ENCODE data around the gene GTF2IRD2. TPM values are rescaled to one million over a fixed set of nuclear protein-coding genes. Genes with fewer than 3 reads are reported as not detected.
"Not testable (repeated sequence)": the region's sequence is repeated elsewhere in the genome, so short reads cannot be mapped to it uniquely, and the experiment has no call there.

Gene GTF2IRD2
- total RNA-seq, 1 donor from 2014 or later = 5.3 TPM

GRCh38 chr7:74829959-74830358, 21.4 kb downstream of the GTF2IRD2 start:
- not testable (repeated sequence) for H3K4me3 ChIP-seq (ENCODE audit: insufficient read depth, low read depth, low read length); H3K27ac ChIP-seq (ENCODE audit: low read depth, low read length); H3K79me2 ChIP-seq (ENCODE audit: insufficient read depth, low read length); H3K9me3 Mint-ChIP-seq (ENCODE audit: unreplicated experiment); H3K4me1 ChIP-seq (ENCODE audit: insufficient read depth, low read length); DNase-seq (ENCODE audit: low read depth); H2AFZ ChIP-seq (ENCODE audit: low read depth, low read length); H3K36me3 ChIP-seq (ENCODE audit: insufficient read depth, low read length); H3K4me2 ChIP-seq (ENCODE audit: low read length); FAIRE-seq; H3K9ac ChIP-seq (ENCODE audit: low read length); H3K4me1 Mint-ChIP-seq (ENCODE audit: low read depth, unreplicated experiment); H3K4me3 Mint-ChIP-seq (ENCODE audit: unreplicated experiment); H3K27me3 Mint-ChIP-seq (ENCODE audit: low read depth, unreplicated experiment); H4K20me1 ChIP-seq (ENCODE audit: insufficient read depth, low read length); H3K27me3 ChIP-seq (ENCODE audit: insufficient read depth, low read length); H3K9me3 ChIP-seq (ENCODE audit: insufficient read depth, low read depth, low read length); H3K27ac Mint-ChIP-seq (ENCODE audit: unreplicated experiment); H3K36me3 Mint-ChIP-seq (ENCODE audit: low read depth, unreplicated experiment)

- not testable (repeated sequence) for H3K9me3 Mint-ChIP-seq (ENCODE audit: unreplicated experiment)
Observed at GRCh38 chr7:74821259-74821658, 30.1 kb downstream of the GTF2IRD2 start.

GRCh38 chr7:74820146-74820805, 31.1 kb downstream of the GTF2IRD2 start:
- not testable (repeated sequence) for H3K9me3 ChIP-seq (ENCODE audit: insufficient read depth, low read depth, low read length); H3K9ac ChIP-seq (ENCODE audit: low read length); H3K4me3 ChIP-seq (ENCODE audit: insufficient read depth, low read depth, low read length); FAIRE-seq; H3K36me3 Mint-ChIP-seq (ENCODE audit: low read depth, unreplicated experiment); H3K27me3 Mint-ChIP-seq (ENCODE audit: low read depth, unreplicated experiment); H3K36me3 ChIP-seq (ENCODE audit: insufficient read depth, low read length); H3K9me3 Mint-ChIP-seq (ENCODE audit: unreplicated experiment); H3K4me3 Mint-ChIP-seq (ENCODE audit: unreplicated experiment); H3K79me2 ChIP-seq (ENCODE audit: insufficient read depth, low read length); H4K20me1 ChIP-seq (ENCODE audit: insufficient read depth, low read length); H3K4me2 ChIP-seq (ENCODE audit: low read length); H3K4me1 ChIP-seq (ENCODE audit: insufficient read depth, low read length); H3K27me3 ChIP-seq (ENCODE audit: insufficient read depth, low read length); H3K27ac Mint-ChIP-seq (ENCODE audit: unreplicated experiment); H3K27ac ChIP-seq (ENCODE audit: low read depth, low read length); H3K4me1 Mint-ChIP-seq (ENCODE audit: low read depth, unreplicated experiment); DNase-seq (ENCODE audit: low read depth); H2AFZ ChIP-seq (ENCODE audit: low read depth, low read length)

More at GRCh38 chr7:74821259-74821658, 30.1 kb downstream of the GTF2IRD2 start:
- not testable (repeated sequence) for H3K9ac ChIP-seq (ENCODE audit: low read length); DNase-seq (ENCODE audit: low read depth); H3K9me3 ChIP-seq (ENCODE audit: insufficient read depth, low read depth, low read length); H2AFZ ChIP-seq (ENCODE audit: low read depth, low read length); H3K79me2 ChIP-seq (ENCODE audit: insufficient read depth, low read length); H3K36me3 Mint-ChIP-seq (ENCODE audit: low read depth, unreplicated experiment); H3K27me3 Mint-ChIP-seq (ENCODE audit: low read depth, unreplicated experiment); H4K20me1 ChIP-seq (ENCODE audit: insufficient read depth, low read length); H3K4me2 ChIP-seq (ENCODE audit: low read length); H3K4me3 ChIP-seq (ENCODE audit: insufficient read depth, low read depth, low read length); H3K27ac Mint-ChIP-seq (ENCODE audit: unreplicated experiment); H3K4me1 ChIP-seq (ENCODE audit: insufficient read depth, low read length); H3K27me3 ChIP-seq (ENCODE audit: insufficient read depth, low read length); FAIRE-seq; H3K36me3 ChIP-seq (ENCODE audit: insufficient read depth, low read length); H3K27ac ChIP-seq (ENCODE audit: low read depth, low read length); H3K4me3 Mint-ChIP-seq (ENCODE audit: unreplicated experiment); H3K4me1 Mint-ChIP-seq (ENCODE audit: low read depth, unreplicated experiment)

- not testable (repeated sequence) for FAIRE-seq; H3K27me3 ChIP-seq (ENCODE audit: insufficient read depth, low read length); DNase-seq (ENCODE audit: low read depth); H3K9me3 Mint-ChIP-seq (ENCODE audit: unreplicated experiment); H4K20me1 ChIP-seq (ENCODE audit: insufficient read depth, low read length); H3K27ac Mint-ChIP-seq (ENCODE audit: unreplicated experiment); H3K36me3 Mint-ChIP-seq (ENCODE audit: low read depth, unreplicated experiment); H3K27me3 Mint-ChIP-seq (ENCODE audit: low read depth, unreplicated experiment); H3K4me1 ChIP-seq (ENCODE audit: insufficient read depth, low read length); H3K4me3 Mint-ChIP-seq (ENCODE audit: unreplicated experiment); H3K27ac ChIP-seq (ENCODE audit: low read depth, low read length); H2AFZ ChIP-seq (ENCODE audit: low read depth, low read length); H3K79me2 ChIP-seq (ENCODE audit: insufficient read depth, low read length); H3K4me3 ChIP-seq (ENCODE audit: insufficient read depth, low read depth, low read length); H3K9me3 ChIP-seq (ENCODE audit: insufficient read depth, low read depth, low read length); H3K36me3 ChIP-seq (ENCODE audit: insufficient read depth, low read length); H3K9ac ChIP-seq (ENCODE audit: low read length); H3K4me2 ChIP-seq (ENCODE audit: low read length); H3K4me1 Mint-ChIP-seq (ENCODE audit: low read depth, unreplicated experiment)
Observed at GRCh38 chr7:74815882-74816281, 35.5 kb downstream of the GTF2IRD2 start.

GRCh38 chr7:74798644-74799043, 52.8 kb downstream of the GTF2IRD2 start:
- H3K27ac Mint-ChIP-seq (ENCODE audit: unreplicated experiment); FAIRE-seq; H3K4me3 Mint-ChIP-seq (ENCODE audit: unreplicated experiment): not testable (repeated sequence)

GRCh38 chr7:74797848-74798622, 53.4 kb downstream of the GTF2IRD2 start:
- FAIRE-seq; H3K4me2 ChIP-seq (ENCODE audit: low read length); H3K79me2 ChIP-seq (ENCODE audit: insufficient read depth, low read length); H3K4me3 Mint-ChIP-seq (ENCODE audit: unreplicated experiment); H3K4me3 ChIP-seq (ENCODE audit: insufficient read depth, low read depth, low read length); H4K20me1 ChIP-seq (ENCODE audit: insufficient read depth, low read length); H3K9me3 ChIP-seq (ENCODE audit: insufficient read depth, low read depth, low read length); H3K9ac ChIP-seq (ENCODE audit: low read length); H3K4me1 Mint-ChIP-seq (ENCODE audit: low read depth, unreplicated experiment); H3K36me3 ChIP-seq (ENCODE audit: insufficient read depth, low read length); H2AFZ ChIP-seq (ENCODE audit: low read depth, low read length); DNase-seq (ENCODE audit: low read depth); H3K9me3 Mint-ChIP-seq (ENCODE audit: unreplicated experiment); H3K27me3 ChIP-seq (ENCODE audit: insufficient read depth, low read length); H3K36me3 Mint-ChIP-seq (ENCODE audit: low read depth, unreplicated experiment); H3K27me3 Mint-ChIP-seq (ENCODE audit: low read depth, unreplicated experiment); H3K27ac ChIP-seq (ENCODE audit: low read depth, low read length); H3K4me1 ChIP-seq (ENCODE audit: insufficient read depth, low read length); H3K27ac Mint-ChIP-seq (ENCODE audit: unreplicated experiment): not testable (repeated sequence)

More at GRCh38 chr7:74798644-74799043, 52.8 kb downstream of the GTF2IRD2 start:
- H3K9ac ChIP-seq (ENCODE audit: low read length); H3K4me2 ChIP-seq (ENCODE audit: low read length); H3K27me3 Mint-ChIP-seq (ENCODE audit: low read depth, unreplicated experiment); H3K79me2 ChIP-seq (ENCODE audit: insufficient read depth, low read length); H3K36me3 Mint-ChIP-seq (ENCODE audit: low read depth, unreplicated experiment); DNase-seq (ENCODE audit: low read depth); H3K9me3 ChIP-seq (ENCODE audit: insufficient read depth, low read depth, low read length); H4K20me1 ChIP-seq (ENCODE audit: insufficient read depth, low read length); H3K4me1 Mint-ChIP-seq (ENCODE audit: low read depth, unreplicated experiment); H3K27me3 ChIP-seq (ENCODE audit: insufficient read depth, low read length); H3K27ac ChIP-seq (ENCODE audit: low read depth, low read length); H2AFZ ChIP-seq (ENCODE audit: low read depth, low read length); H3K4me3 ChIP-seq (ENCODE audit: insufficient read depth, low read depth, low read length); H3K4me1 ChIP-seq (ENCODE audit: insufficient read depth, low read length); H3K9me3 Mint-ChIP-seq (ENCODE audit: unreplicated experiment); H3K36me3 ChIP-seq (ENCODE audit: insufficient read depth, low read length): not testable (repeated sequence)

All from astrocyte (in vitro differentiated cells and primary cell).